GM12878 (cell line): ENCODE results near the gene RRAS. TPM values are rescaled to one million over a fixed set of nuclear protein-coding genes. Genes with fewer than 3 reads are reported as not detected.

ENCODE experiments used
- ATAC-seq: fragments of 200-7000 bp; cut with Tn5 transposase; 3 replicates; pipeline ENCODE4 v1.9.1; 2020; ENCODE audit warnings: mild to moderate bottlenecking, moderate library complexity
- BruUV-seq: library from RNA; stranded (reverse); fragments of 400-500 nt; replicated peaks from 2 replicates; lab custom pipeline; 2021; lab: Mats Ljungman, UMichigan
- CTCF ChIA-PET: fragments of 300-600 bp; sonication (Branson Sonifier 250); formaldehyde crosslinking; extraction: SDS; loops from one replicate; lab custom pipeline; 2021; ENCODE audit warnings: inconsistent platforms; lab: Yijun Ruan, JAX
- POLR2A ChIA-PET: fragments of 350-600 bp; formaldehyde crosslinking; extraction: SDS; loops from one replicate; lab custom pipeline; 2021; ENCODE audit warnings: inconsistent platforms; lab: Charles Lee
- RAD21 ChIA-PET: fragments of 300-600 bp; sonication (Branson Sonifier 250); formaldehyde crosslinking; loops from one replicate; lab custom pipeline; 2023; ENCODE audit warnings: antibody characterized with exemption; ENCODE audit not compliant: unreplicated experiment; lab: Charles Lee
- SMC1A ChIA-PET: fragments of 300-600 bp; sonication (Branson Sonifier 250); formaldehyde crosslinking; loops from one replicate; lab custom pipeline; 2023; ENCODE audit not compliant: unreplicated experiment, uncharacterized antibody; lab: Charles Lee
- DNase-seq: peaks from one replicate; pipeline ENCODE4 v3.0.0-alpha.2; 2011; ENCODE audit warnings: low read depth, low spot score
- FAIRE-seq: peaks from 3 replicates; lab custom pipeline; 2011; peaks lifted over from hg19 to GRCh38; lab: Jason Lieb, UNC
- H2AFZ ChIP-seq: 2 replicates; pipeline ENCODE4 v1.6.0; 2011; ENCODE audit warnings: low read depth, low read length, control low read depth; ENCODE audit not compliant: control insufficient read depth
- H3K27ac ChIP-seq: 2 replicates; pipeline ENCODE4 v1.5.1; 2011; ENCODE audit warnings: control low read depth; ENCODE audit not compliant: control insufficient read depth, insufficient read depth
- H3K27me3 ChIP-seq, 2 experiments: replicated peaks in 1 of 2; 2 replicates each; pipeline versions ENCODE4 v1.6.0 to v1.6.1; 2011; ENCODE audit warnings: low read length in 1 of 2; ENCODE audit not compliant: control insufficient read depth in 2 of 2, insufficient read depth in 2 of 2
- H3K36me3 ChIP-seq, 2 experiments: 2 replicates each; pipeline ENCODE4 v1.5.1; 2011; ENCODE audit warnings: low read length in 1 of 2; ENCODE audit not compliant: control insufficient read depth in 2 of 2, insufficient read depth in 2 of 2
- H3K4me1 ChIP-seq: 2 replicates; pipeline ENCODE4 v1.6.1; 2011; ENCODE audit warnings: mild to moderate bottlenecking, low read length, moderate library complexity, mixed read lengths; ENCODE audit not compliant: control insufficient read depth, insufficient read depth
- H3K4me2 ChIP-seq: 2 replicates; pipeline ENCODE4 v1.6.0; 2011; ENCODE audit warnings: control low read depth; ENCODE audit not compliant: control insufficient read depth, insufficient read depth
- H3K4me3 ChIP-seq: fragments of 200-600 bp; sonication (generic); 2 replicates; pipeline ENCODE4 v1.5.1; 2016
- H3K79me2 ChIP-seq: 2 replicates; pipeline ENCODE4 v1.6.0; 2011; ENCODE audit warnings: low read length; ENCODE audit not compliant: control insufficient read depth, insufficient read depth
- H3K9ac ChIP-seq: 2 replicates; pipeline ENCODE4 v1.8.0; 2011; ENCODE audit warnings: low read length, control low read depth, mixed read lengths; ENCODE audit not compliant: control insufficient read depth, insufficient read depth
- H3K9me3 ChIP-seq: replicated peaks from 3 replicates; pipeline ENCODE4 v1.5.1; 2011; ENCODE audit warnings: mild to moderate bottlenecking, low read length; ENCODE audit not compliant: control insufficient read depth, insufficient read depth
- H4K20me1 ChIP-seq: 2 replicates; pipeline ENCODE4 v1.6.0; 2011; ENCODE audit not compliant: control insufficient read depth, insufficient read depth
- ATF7 ChIP-seq: fragments of 450-650 bp; IDR thresholded peaks from 2 replicates; pipeline ENCODE4 v1.6.1; 2016; ENCODE audit warnings: low read depth, mild to moderate bottlenecking
- CTCF ChIP-seq, 3 experiments: IDR thresholded peaks in 2 of 3; conservative IDR thresholded peaks in 1 of 3; 2 replicates each; pipeline ENCODE4 v1.5.1; 2011; ENCODE audit warnings: low read depth in 3 of 3, low read length in 3 of 3, mild to moderate bottlenecking in 3 of 3, control low read depth in 2 of 3, moderate library complexity in 2 of 3, inconsistent platforms in 1 of 3, mixed read lengths in 1 of 3; ENCODE audit not compliant: control insufficient read depth in 2 of 3, insufficient read depth in 1 of 3; ENCODE audit errors: extremely low read depth in 1 of 3
- DPF2 ChIP-seq: fragments of 450-650 bp; IDR thresholded peaks from 2 replicates; pipeline ENCODE4 v1.6.1; 2017; ENCODE audit warnings: mild to moderate bottlenecking
- E4F1 ChIP-seq: fragments of 450-650 bp; IDR thresholded peaks from 2 replicates; pipeline ENCODE4 v1.6.1; 2018; ENCODE audit warnings: borderline replicate concordance, mild to moderate bottlenecking; ENCODE audit not compliant: partially characterized antibody
- IRF4 ChIP-seq: IDR thresholded peaks from 2 replicates; pipeline ENCODE4 v1.6.1; 2011; ENCODE audit warnings: low read depth, low read length
- MXI1 ChIP-seq: fragments of 150-350 bp; IDR thresholded peaks from 2 replicates; pipeline ENCODE4 v1.6.1; 2011; ENCODE audit warnings: low read depth, mild to moderate bottlenecking, inconsistent platforms, low read length, improper control_type of control experiment
- WGBS: methylation state at CpG from one replicate; pipeline ENCODE4 v1.1.6; 2016; ENCODE audit warnings: low lambda C conversion rate; ENCODE audit not compliant: insufficient replicate concordance, insufficient coverage; ENCODE audit errors: missing lambda C conversion rate; 5-methylcytosine and 5-hydroxymethylcytosine counted together
- in situ Hi-C: fragments of 300-500 bp; cut with MboI; formaldehyde crosslinking; loops from 9 replicates; pipeline ENCODE4 v1.14.3; 2018; ENCODE audit warnings: mixed read lengths
- intact Hi-C: fragments of 100-400 bp; cut with micrococcal nuclease; formaldehyde crosslinking; loops from one replicate; pipeline ENCODE4 v1.14.2; 2022; ENCODE audit not compliant: unreplicated experiment
- polyA plus RNA-seq, 11 experiments: library from polyadenylated mRNA; depleted of rRNA in 4 of 11; unstranded in 6 of 11; stranded (reverse) in 5 of 11; fragments of >200 nt; fragmentation: Nextera tagmentation in 4 of 11; fragmentation: Illumina TruSeq in 1 of 11; extraction: Ambion mirVana in 4 of 11; extraction: Trizol in 1 of 11; gene quantifications; 1 replicate in 1 of 11; 2 replicates in 10 of 11; pipeline versions ENCODE4 v1.2.1 to v1.2.3, GENCODE V29; 2011 to 2016; ENCODE audit warnings: inconsistent platforms in 2 of 11, missing spikeins in 2 of 11, low read depth in 1 of 11
- total RNA-seq, 4 experiments: library from RNA; depleted of rRNA in 3 of 4; stranded (reverse); fragments of >200 nt in 3 of 4; fragmentation: Illumina TruSeq in 1 of 4; extraction: Trizol in 1 of 4; gene quantifications; 2 replicates each; pipeline versions ENCODE4 v1.2.1 to v1.2.3, GENCODE V29; 2013 to 2021

RRAS gene
- total and polyA plus RNA-seq, 10 of the 15 experiments (the other 5 are each of a cell fraction or from before 2014, with no cell fraction given): 0.24 to 5.8 (median 1.8) TPM

- no peaks in the 10 kb centered on the region for H3K4me1 ChIP-seq
- POLR2A ChIA-PET: no interaction called here
- H2AFZ ChIP-seq: no peak overlapping the region
- no peak overlapping the region for H3K4me3 ChIP-seq
- no peaks in the 10 kb centered on the region for H4K20me1 ChIP-seq
- intact Hi-C loops (no loop called here), in situ Hi-C loops (no loop called here)
- H3K9ac ChIP-seq: no peak overlapping the region
- no peak overlapping the region for H3K27ac ChIP-seq
- H3K4me2 ChIP-seq: no peak overlapping the region
- no TSS peak for BruUV-seq
- no peaks in the 10 kb centered on the region; the same call in 1 of the 2 replicates for H3K79me2 ChIP-seq
- H3K27me3 ChIP-seq: no peaks in the 10 kb centered on the region
- FAIRE-seq (no peak), DNase-seq (no peak), ATAC-seq (no peak)
- SMC1A ChIA-PET: no interaction called here
- CTCF ChIA-PET: no interaction called here
- peaks cover 10 to 16% of the 10 kb centered on the region in 2 experiments for H3K36me3 ChIP-seq
- no peak for TF ChIP-seq ATF7
- TF ChIP-seq CTCF (IDR thresholded peaks at IDR 0.05 in 2 of 3, conservative IDR thresholded peaks at IDR 0.05 in 1 of 3; ENCODE audit: control insufficient read depth in 2 of 3, extremely low read depth in 1 of 3, insufficient read depth in 1 of 3, low read depth in 3 of 3, low read length in 3 of 3): no peak
- TF ChIP-seq MXI1: no peak
- no peak for TF ChIP-seq E4F1
- TF ChIP-seq IRF4: no peak
- TF ChIP-seq DPF2: no peak
- WGBS: 94% methylated on average over 7 of the region's 7 CpGs
- no peaks in the 10 kb centered on the region for H3K9me3 ChIP-seq
- RAD21 ChIA-PET: no interaction called here
Observed at GRCh38 chr19:49605605-49606004, 34.3 kb downstream of the RRAS start.
